GM19239 (cell line): ENCODE results near the gene UHMK1.
"Not testable (repeated sequence)": the region's sequence is repeated elsewhere in the genome, so short reads cannot be mapped to it uniquely, and the experiment has no call there.

Source experiments
- DNase-seq: peaks from one replicate; pipeline ENCODE4 v3.0.0; 2011; ENCODE audit warnings: low spot score; ENCODE audit not compliant: insufficient read length
- FAIRE-seq: peaks from 2 replicates; lab custom pipeline; 2011; peaks lifted over from hg19 to GRCh38; lab: Jason Lieb, UNC

Gene UHMK1

DNA sequence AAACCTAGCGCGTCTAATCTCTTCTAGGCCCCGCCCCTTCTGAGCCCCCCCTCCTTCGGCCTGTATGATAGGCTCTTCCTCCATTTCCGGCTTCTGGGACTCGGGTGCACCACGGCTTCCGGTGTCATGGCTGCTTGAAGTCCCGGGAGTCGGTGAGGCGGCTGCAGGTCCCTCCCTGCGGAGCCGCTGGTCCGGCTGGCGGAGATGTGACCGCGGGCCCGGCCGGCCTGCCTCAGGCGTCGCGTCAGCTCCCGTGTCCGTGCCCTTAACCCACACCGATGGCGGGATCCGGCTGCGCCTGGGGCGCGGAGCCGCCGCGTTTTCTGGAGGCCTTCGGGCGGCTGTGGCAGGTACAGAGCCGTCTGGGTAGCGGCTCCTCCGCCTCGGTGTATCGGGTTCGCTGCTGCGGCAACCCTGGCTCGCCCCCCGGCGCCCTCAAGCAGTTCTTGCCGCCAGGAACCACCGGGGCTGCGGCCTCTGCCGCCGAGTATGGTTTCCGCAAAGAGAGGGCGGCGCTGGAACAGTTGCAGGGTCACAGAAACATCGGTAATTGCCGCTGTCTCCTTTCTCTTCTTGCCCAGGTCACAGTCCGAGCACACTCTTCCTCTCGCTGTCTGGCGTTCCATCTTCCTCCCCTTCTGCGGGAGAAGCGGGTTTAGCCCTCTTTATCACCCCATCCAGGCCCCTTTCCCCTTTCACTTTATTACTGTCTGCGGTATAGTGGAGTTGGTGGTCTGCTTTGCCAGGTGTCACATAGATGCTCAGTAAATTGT, at the start of gene UHMK1:
Gene UHMK1 (plus strand): TSS at position 96 of the 773 bp plus-strand sequence. CDS start 183 bp downstream, at position 279.
- DNase-seq (peak; percentile 85), FAIRE-seq (peak; percentile 82)

- DNase-seq, result not testable (repeated sequence)
These were observed 43.3 kb upstream of the UHMK1 start for GRCh38 chr1:162454361-162454760.

GRCh38 chr1:162456323-162456722, 41.3 kb upstream of the UHMK1 start:
- FAIRE-seq (no peak), DNase-seq (no peak)

More at GRCh38 chr1:162454361-162454760, 43.3 kb upstream of the UHMK1 start:
- FAIRE-seq, result not testable (repeated sequence)

DNA sequence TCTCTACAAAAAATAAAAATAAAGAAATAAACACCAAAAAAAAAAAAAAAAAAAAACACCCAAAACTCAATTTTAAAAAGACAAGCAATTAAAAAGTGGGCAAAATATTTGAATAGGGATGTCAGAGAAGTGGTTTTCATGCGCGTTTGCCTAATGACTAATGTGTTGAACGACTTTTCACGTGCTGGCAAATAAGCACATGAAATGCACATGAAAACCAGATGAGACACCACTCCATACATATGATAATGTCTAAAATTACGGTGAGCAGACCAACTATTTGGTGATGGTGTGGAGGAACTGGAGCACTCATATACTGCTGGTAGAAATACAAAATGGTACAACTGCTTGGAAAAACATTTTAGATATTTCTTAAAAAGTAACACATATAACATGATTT, 39.4 kb upstream of the UHMK1 start:
- DNase-seq, result no peak
- FAIRE-seq, result no peak

GRCh38 chr1:162462425-162462824, 35.2 kb upstream of the UHMK1 start:
- not testable (repeated sequence) for FAIRE-seq

GRCh38 chr1:162463021-162463420, 34.6 kb upstream of the UHMK1 start:
- FAIRE-seq (no peak), DNase-seq (no peak)

More at GRCh38 chr1:162462425-162462824, 35.2 kb upstream of the UHMK1 start:
- DNase-seq, result not testable (repeated sequence)

DNA sequence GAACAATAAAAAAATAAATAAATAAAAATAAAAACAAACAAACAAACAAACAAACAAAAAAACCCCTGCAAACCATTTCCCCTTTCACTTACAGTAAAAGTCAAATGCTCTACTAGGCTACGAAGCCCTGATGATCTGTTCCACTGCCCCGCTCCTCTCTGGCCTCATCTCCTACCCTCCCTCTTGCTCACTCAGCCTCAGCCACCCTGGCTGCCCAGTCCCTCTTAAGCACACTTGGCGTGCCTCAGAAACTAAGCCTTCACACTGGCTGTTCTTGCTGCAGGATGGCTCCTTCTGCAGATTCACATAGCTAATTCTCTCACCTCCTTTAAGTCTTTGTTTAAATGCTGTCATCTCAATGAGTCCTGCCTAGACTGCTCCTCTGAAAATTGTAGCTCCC, 30.8 kb upstream of the UHMK1 start:
- FAIRE-seq (no peak), DNase-seq (no peak)

GRCh38 chr1:162470216-162470615, 27.4 kb upstream of the UHMK1 start:
- no peak for DNase-seq
- no peak for FAIRE-seq

- no peak for FAIRE-seq
These were observed 26.2 kb upstream of the UHMK1 start for GRCh38 chr1:162471290-162471853.

GRCh38 chr1:162475089-162475488, 22.5 kb upstream of the UHMK1 start:
- FAIRE-seq (no peak), DNase-seq (no peak)

More at GRCh38 chr1:162471290-162471853, 26.2 kb upstream of the UHMK1 start:
- no peak for DNase-seq

DNA sequence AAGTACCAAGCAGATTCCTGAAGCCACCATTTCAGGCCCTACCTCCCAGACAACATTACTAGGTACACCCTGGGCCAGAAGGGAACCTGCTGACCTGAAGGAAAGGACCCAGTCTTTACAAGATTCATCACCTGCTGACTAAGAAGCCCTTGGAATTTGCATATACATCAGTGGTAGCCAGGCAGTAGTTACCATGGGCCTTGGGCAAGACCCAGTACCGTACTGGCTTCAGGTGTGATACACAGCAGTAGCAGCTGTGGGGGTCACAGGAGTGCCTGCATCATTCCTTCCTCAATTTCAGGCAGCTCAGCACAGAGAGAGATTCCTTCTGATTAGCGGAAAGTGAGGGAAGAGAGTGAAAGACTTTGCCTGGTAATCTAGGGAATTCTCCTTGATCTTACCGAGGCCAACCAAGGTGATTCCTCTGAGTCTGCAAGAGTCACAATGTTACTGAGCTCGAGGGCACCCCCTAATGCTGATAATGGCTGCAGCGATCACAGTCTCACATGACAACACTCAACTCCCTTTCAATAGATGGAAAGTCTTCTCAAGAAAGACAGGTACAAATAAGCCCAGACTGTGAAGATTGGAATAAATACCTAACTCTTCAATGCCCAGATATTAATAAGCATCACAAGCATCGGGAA, 22.0 kb upstream of the UHMK1 start:
- DNase-seq, result no peak
- no peak for FAIRE-seq

DNA sequence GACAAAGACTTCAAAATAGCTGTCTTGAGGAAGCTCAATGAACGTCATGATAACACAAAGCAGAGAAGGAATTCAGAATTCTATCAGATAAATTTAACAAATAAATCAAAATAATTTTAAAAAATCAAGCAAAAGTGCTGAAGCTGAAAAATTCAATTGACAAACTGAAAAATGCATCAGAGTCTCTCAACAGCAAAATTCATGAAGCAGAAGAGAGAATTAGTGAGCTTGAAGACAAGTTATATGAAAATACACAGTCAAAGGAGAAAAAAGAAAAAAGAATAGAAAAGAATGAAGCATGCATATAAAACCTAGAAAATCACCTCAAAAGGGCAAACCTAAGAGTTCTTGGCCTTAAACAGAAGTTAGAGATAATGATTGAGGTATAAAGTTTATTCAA, 21.0 kb upstream of the UHMK1 start:
- FAIRE-seq, result no peak
- no peak for DNase-seq

DNA sequence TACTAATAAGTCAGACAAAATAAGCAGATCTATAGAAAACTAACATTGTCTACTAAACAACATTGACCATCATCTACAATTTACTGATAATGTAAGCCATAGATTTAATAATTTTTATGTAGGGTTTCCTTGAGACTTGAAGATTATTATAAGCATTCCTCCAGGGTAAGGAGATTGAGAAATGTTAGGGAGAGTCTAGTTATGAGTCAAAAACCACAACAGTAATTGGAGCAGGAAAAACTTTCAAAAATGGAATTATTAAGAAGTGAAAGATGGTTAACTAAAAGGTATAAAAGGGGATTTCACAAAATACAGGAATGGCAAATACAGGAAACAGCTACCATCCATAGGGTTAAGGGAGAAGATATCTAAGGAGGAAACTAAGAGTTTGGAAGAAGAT, 12.4 kb upstream of the UHMK1 start:
- no peak for FAIRE-seq
- no peak for DNase-seq

DNA sequence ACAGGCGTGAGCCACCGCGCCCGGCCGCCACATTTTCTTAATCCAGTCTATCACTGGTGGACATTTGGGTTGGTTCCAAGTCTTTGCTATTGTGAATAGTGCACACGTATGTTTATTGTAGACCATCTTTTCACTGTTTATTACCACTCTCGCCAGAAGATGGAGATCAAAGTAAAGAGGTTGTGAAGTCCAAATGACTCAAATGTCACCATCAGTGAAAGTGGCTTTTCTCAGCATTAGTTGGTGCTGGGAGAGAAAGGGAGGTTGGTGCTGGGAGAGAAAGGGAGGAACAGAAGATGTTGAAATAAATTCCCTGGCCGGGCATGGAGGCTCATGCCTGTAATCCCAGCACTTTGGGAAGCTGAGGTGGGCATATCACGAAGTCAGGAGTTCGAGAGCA, 10.4 kb upstream of the UHMK1 start:
- FAIRE-seq (no peak), DNase-seq (no peak)

- FAIRE-seq, result no peak
- DNase-seq, result no peak
These were observed 9.4 kb upstream of the UHMK1 start for GRCh38 chr1:162488219-162488618.

GRCh38 chr1:162495531-162496233, 1.9 kb upstream of the UHMK1 start:
- not testable (repeated sequence) for DNase-seq, FAIRE-seq

GRCh38 chr1:162497104-162497722, 405 bp upstream of the UHMK1 start:
- FAIRE-seq (peak; percentile 64), DNase-seq (no peak)

GRCh38 chr1:162498496-162498810, 835 bp downstream of the UHMK1 start:
- peak; percentile 31 for FAIRE-seq
- DNase-seq, result no peak

- DNase-seq (no peak), FAIRE-seq (no peak)
These were observed 3.2 kb downstream of the UHMK1 start for GRCh38 chr1:162500805-162501204.

DNA sequence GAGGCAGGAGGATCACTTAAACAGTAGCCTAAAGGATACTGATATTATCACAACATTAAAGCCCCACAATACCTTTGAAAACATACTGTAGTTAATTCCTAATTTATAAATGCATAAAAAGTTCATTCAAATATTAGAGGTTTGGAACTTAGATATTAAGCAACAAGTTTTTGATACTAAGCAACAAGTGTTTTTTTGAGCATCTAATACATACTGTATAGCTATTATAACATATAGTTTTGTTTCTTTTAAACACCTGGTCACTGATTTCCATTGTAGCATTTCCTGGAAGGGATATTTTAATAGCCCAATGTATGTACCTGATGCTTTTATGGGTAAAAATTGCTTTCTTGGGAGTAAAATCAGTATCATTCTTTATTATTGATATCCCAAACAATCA, 4.5 kb downstream of the UHMK1 start:
- FAIRE-seq, result no peak

More for the DNA sequence above, 4.5 kb downstream of the UHMK1 start:
- DNase-seq, result no peak
